Mammary epithelial cell (primary cell): ENCODE measurements around the gene CPED1.
A peak's percentile ranks its signal among the peaks of the same experiment; 100 is the strongest.

Experiments
- CTCF ChIP-seq, 2 donors: IDR thresholded peaks in 1 of 2; conservative IDR thresholded peaks in 1 of 2; 2 replicates each; pipeline ENCODE4 v1.5.1; 2011 to 2012; ENCODE audit warnings: inconsistent platforms in 2 of 2, low read length in 2 of 2, mild to moderate bottlenecking in 2 of 2, control low read depth in 1 of 2, low read depth in 1 of 2; ENCODE audit not compliant: insufficient read depth in 1 of 2; ENCODE audit errors: extremely low read depth in 1 of 2
- EZH2 ChIP-seq: IDR thresholded peaks from 2 replicates; pipeline ENCODE4 v1.6.1; 2012; ENCODE audit warnings: low read length, inconsistent platforms, borderline replicate concordance

GRCh38 chr7:121126801-121127534 is 138.5 kb downstream of the CPED1 start:
- TF ChIP-seq CTCF (conservative IDR thresholded peaks at IDR 0.05 in 1 of 2, IDR thresholded peaks at IDR 0.05 in 1 of 2; ENCODE audit: extremely low read depth in 1 of 2, insufficient read depth in 1 of 2, low read depth in 1 of 2, low read length in 2 of 2) (peak; percentile 37), EZH2 (no peak)
